CD4-positive, alpha-beta memory T cell (primary cell): ENCODE measurements around the gene RRAGA. TPM values are rescaled to one million over a fixed set of nuclear protein-coding genes. Genes with fewer than 3 reads are reported as not detected.
A peak's percentile ranks its signal among the peaks of the same experiment; 100 is the strongest.

ENCODE experiments used
- CTCF ChIA-PET: fragments of 350-600 bp; sonication (Branson Sonifier 250); formaldehyde crosslinking; loops from one replicate; lab custom pipeline; 2021; ENCODE audit warnings: inconsistent platforms; ENCODE audit not compliant: partially characterized antibody; lab: Charles Lee
- POLR2A ChIA-PET: fragments of 350-600 bp; sonication (Branson Sonifier 250); formaldehyde crosslinking; loops from one replicate; lab custom pipeline; 2021; ENCODE audit not compliant: partially characterized antibody; lab: Charles Lee
- DNase-seq, 5 donors: peaks; one replicate each; pipeline versions ENCODE4 v3.0.0 to v3.0.0-alpha.2; 2020 to 2022; ENCODE audit warnings: mixed read lengths in 1 of 5
- H3K27ac ChIP-seq: one replicate; pipeline ENCODE4 v1.7.0; 2013; ENCODE audit warnings: low read depth, low read length
- H3K27me3 ChIP-seq: 2 replicates; pipeline ENCODE4 v1.7.0; 2013; ENCODE audit warnings: mild to moderate bottlenecking, low read length, moderate library complexity; ENCODE audit not compliant: insufficient read depth
- H3K36me3 ChIP-seq: 2 replicates; pipeline ENCODE4 v1.7.0; 2013; ENCODE audit warnings: mild to moderate bottlenecking, low read length, moderate library complexity; ENCODE audit not compliant: insufficient read depth
- H3K4me1 ChIP-seq: 2 replicates; pipeline ENCODE4 v1.7.0; 2013; ENCODE audit warnings: mild to moderate bottlenecking, low read length, moderate library complexity; ENCODE audit not compliant: insufficient read depth
- H3K4me3 ChIP-seq, 2 donors: one replicate each; pipeline ENCODE4 v1.7.0; 2013; ENCODE audit warnings: low read length in 2 of 2, mild to moderate bottlenecking in 1 of 2
- H3K9me3 ChIP-seq, 2 donors: one replicate each; pipeline ENCODE4 v1.7.0; 2013; ENCODE audit warnings: low read length in 2 of 2, control low read depth in 1 of 2; ENCODE audit not compliant: control insufficient read depth in 1 of 2
- H3K27ac Mint-ChIP-seq, 7 donors: one replicate each; pipeline ENCODE4 v1.8.0; 2020 to 2021; ENCODE audit warnings: mixed read lengths in 7 of 7, mild to moderate bottlenecking in 6 of 7, inconsistent platforms in 3 of 7, moderate library complexity in 3 of 7
- H3K27me3 Mint-ChIP-seq, 2 donors: one replicate each; pipeline ENCODE4 v1.8.0; 2020 to 2021; ENCODE audit warnings: mixed read lengths in 2 of 2
- H3K36me3 Mint-ChIP-seq, 2 donors: one replicate each; pipeline ENCODE4 v1.8.0; 2020 to 2021; ENCODE audit warnings: mixed read lengths in 2 of 2, inconsistent platforms in 1 of 2, mild to moderate bottlenecking in 1 of 2
- H3K4me1 Mint-ChIP-seq, 4 donors: one replicate each; pipeline ENCODE4 v1.8.0; 2020 to 2021; ENCODE audit warnings: mixed read lengths in 4 of 4, mild to moderate bottlenecking in 1 of 4
- H3K4me3 Mint-ChIP-seq, 8 donors: one replicate each; pipeline ENCODE4 v1.8.0; 2020 to 2021; ENCODE audit warnings: mixed read lengths in 8 of 8, mild to moderate bottlenecking in 7 of 8, moderate library complexity in 6 of 8, inconsistent platforms in 3 of 8
- H3K9me3 Mint-ChIP-seq, 8 donors: one replicate each; pipeline ENCODE4 v1.8.0; 2020 to 2021; ENCODE audit warnings: mixed read lengths in 8 of 8, mild to moderate bottlenecking in 5 of 8, inconsistent platforms in 3 of 8, moderate library complexity in 1 of 8
- intact Hi-C: fragments of 100-400 bp; cut with micrococcal nuclease; formaldehyde crosslinking; loops from one replicate; pipeline ENCODE4 v1.15.1; 2023
- polyA plus RNA-seq, 2 donors: library from polyadenylated mRNA; unstranded; fragments of 300-500 nt; fragmentation: Illumina TruSeq; gene quantifications; one replicate each; pipeline ENCODE4 v1.2.3, GENCODE V29; 2021
- total RNA-seq, 2 experiments: library from RNA; stranded (reverse); gene quantifications; one replicate each; pipeline ENCODE4 v1.2.3, GENCODE V29; 2021

Gene RRAGA
- total and polyA plus RNA-seq, 4 experiments from 2014 or later, result 57.4 to 110 (median 82.2) TPM

- peaks cover 1 to 5% of the 10 kb centered on the region in 2 donors for H3K36me3 Mint-ChIP-seq
- Histone ChIP-seq H3K27ac (no peak within 1 kb of the TSS), H3K36me3 (no peaks in the 10 kb centered on the region), H3K4me1 (no peaks in the 10 kb centered on the region), H3K4me3 (no peak within 1 kb of the TSS), H3K9me3 (no peaks in the 10 kb centered on the region), H3K27me3 (peaks cover 4% of the 10 kb centered on the region)
- H3K4me1 Mint-ChIP-seq, result peaks cover 0 to 2% (median 0%) of the 10 kb centered on the region in 4 donors
- H3K4me3 Mint-ChIP-seq, result no peak within 1 kb of the TSS
- H3K9me3 Mint-ChIP-seq, result no peaks in the 10 kb centered on the region
- H3K27me3 Mint-ChIP-seq, result peaks cover 4 to 5% of the 10 kb centered on the region in 2 donors
- ChIA-PET CTCF (no interaction called here), POLR2A (no interaction called here)
- no peak for DNase-seq
- intact Hi-C loops, result no loop called here
- no peak within 1 kb of the TSS for H3K27ac Mint-ChIP-seq
Observed at GRCh38 chr9:19033015-19033414, 16.2 kb upstream of the RRAGA start, which contains the start of gene SAXO1. TSS of gene SAXO1 (minus strand) at chr9:19033209. CDS start at chr9:19032908, 301 bp downstream.

- H3K4me3 Mint-ChIP-seq, result no peak overlapping the region
- H3K36me3 Mint-ChIP-seq, result peaks cover 1 to 5% of the 10 kb centered on the region in 2 donors
- H3K9me3 Mint-ChIP-seq, result no peaks in the 10 kb centered on the region
- H3K27me3 ChIP-seq, result no peaks in the 10 kb centered on the region
- ChIA-PET POLR2A (no interaction called here), CTCF (interaction anchor here (0.9 to 1.5 kb wide), 2 partner anchors 9 to 428 kb away, joined by 3 to 9 read pairs; no protein-coding TSS in a partner anchor)
- H3K36me3 ChIP-seq, result no peaks in the 10 kb centered on the region
- H3K4me3 ChIP-seq, result no peak overlapping the region
- no peak overlapping the region for H3K27ac ChIP-seq
- DNase-seq, result no peak
- intact Hi-C loops, result no loop called here
- H3K4me1 Mint-ChIP-seq, result no peaks in the 10 kb centered on the region
- no peak overlapping the region for H3K27ac Mint-ChIP-seq
- no peaks in the 10 kb centered on the region for H3K9me3 ChIP-seq
- H3K4me1 ChIP-seq, result no peaks in the 10 kb centered on the region
- no peaks in the 10 kb centered on the region for H3K27me3 Mint-ChIP-seq
Observed at GRCh38 chr9:19036611-19037010, 12.6 kb upstream of the RRAGA start.

- intact Hi-C loops, result loop anchor here (1.0 to 2.0 kb wide), 8 partner anchors 52 to 1573 kb away; partner anchors contain the start of genes DENND4C, HAUS6, MLLT3 and PLIN2
- POLR2A ChIA-PET, result interaction anchor here (0.6 to 3.0 kb wide), 13 partner anchors 30 to 407 kb away, joined by 3 to 30 read pairs (median 7); partner anchors contain the start of genes DENND4C and RPS6
- peak overlapping the region; percentile 87 to 99 (median 96) for H3K4me3 Mint-ChIP-seq
- peak in 2 of 5 donors; percentile 11 to 21 for DNase-seq
- no peaks in the 10 kb centered on the region for H3K27me3 Mint-ChIP-seq
- no peaks in the 10 kb centered on the region for H3K27me3 ChIP-seq
- H3K9me3 Mint-ChIP-seq, result no peaks in the 10 kb centered on the region
- H3K27ac Mint-ChIP-seq, result peak overlapping the region; percentile 96 to 100 (median 99)
- CTCF ChIA-PET, result interaction anchor here (0.8 to 3.3 kb wide), 12 partner anchors 12 to 182 kb away, joined by 3 to 15 read pairs (median 6); no protein-coding TSS in a partner anchor
- no peaks in the 10 kb centered on the region for H3K36me3 ChIP-seq
- H3K27ac ChIP-seq, result peak overlapping the region; percentile 87
- H3K4me1 ChIP-seq, result peaks cover 39% of the 10 kb centered on the region
- H3K36me3 Mint-ChIP-seq, result peaks cover 0 to 30% of the 10 kb centered on the region in 2 donors
- H3K4me3 ChIP-seq, result peak overlapping the region; percentile 84 to 96
- H3K9me3 ChIP-seq, result no peaks in the 10 kb centered on the region
- H3K4me1 Mint-ChIP-seq, result peaks cover 21 to 56% (median 40%) of the 10 kb centered on the region in 4 donors
Observed at GRCh38 chr9:19049917-19050636, 850 bp downstream of the RRAGA start.

DNA sequence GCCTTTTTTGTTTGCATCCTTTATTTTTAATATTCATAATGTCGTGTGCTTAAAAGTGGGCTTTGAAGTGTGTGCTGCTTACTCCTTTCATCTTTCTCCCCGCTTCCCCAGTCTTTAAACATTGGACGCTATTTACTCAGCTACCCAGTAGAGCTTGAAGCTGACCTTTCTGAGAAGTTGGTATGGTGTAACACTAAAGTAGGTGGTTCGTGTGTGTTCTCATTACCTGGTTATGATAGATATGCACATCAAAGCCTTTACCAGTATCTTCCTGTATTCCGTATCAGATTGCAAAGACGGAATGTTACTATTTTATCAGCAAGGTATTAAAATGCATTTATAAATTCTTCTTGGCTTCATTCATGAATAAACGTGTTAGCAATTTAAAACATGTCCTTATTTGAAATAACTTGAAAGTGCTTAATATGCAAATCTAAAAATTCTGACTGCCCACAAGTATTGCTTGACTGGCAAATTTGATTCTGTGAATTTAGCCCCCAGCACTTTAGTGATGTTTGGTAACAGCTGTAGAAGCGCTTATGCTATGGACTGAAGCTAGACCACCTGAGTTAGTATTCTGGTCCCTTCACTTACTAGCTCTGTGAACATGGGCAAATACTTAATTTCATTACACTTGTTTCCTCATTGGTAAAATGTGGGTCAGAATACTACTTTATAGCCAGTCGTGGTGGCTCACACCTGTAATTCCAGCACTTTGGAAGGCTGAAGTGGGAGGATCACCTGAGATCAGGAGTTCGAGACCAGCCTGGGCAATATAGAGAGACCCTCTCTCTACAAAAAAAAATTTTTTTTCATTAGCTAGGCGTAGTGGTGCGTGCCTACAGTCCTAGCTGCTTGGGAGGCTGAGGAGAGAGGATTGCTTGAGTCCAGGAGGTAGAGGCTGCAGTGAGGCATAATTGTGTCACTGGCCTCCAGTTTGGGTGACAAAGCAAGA is 1.7 kb downstream of the RRAGA start:
- Histone ChIP-seq H3K27me3 (no peaks in the 10 kb centered on the region), H3K4me3 (peak overlapping the region; percentile 84 to 96), H3K4me1 (peaks cover 39% of the 10 kb centered on the region), H3K9me3 (no peaks in the 10 kb centered on the region), H3K36me3 (no peaks in the 10 kb centered on the region), H3K27ac (peak overlapping the region; percentile 87)
- intact Hi-C loops, result no loop called here
- POLR2A ChIA-PET, result interaction anchor here (0.6 to 3.0 kb wide), 11 partner anchors 29 to 329 kb away, joined by 3 to 28 read pairs (median 5); partner anchors contain the start of genes DENND4C and RPS6
- Mint-ChIP-seq H3K36me3 (peaks cover 6 to 32% of the 10 kb centered on the region in 2 donors), H3K27ac (peak overlapping the region; percentile 76 to 100 (median 96)), H3K9me3 (no peaks in the 10 kb centered on the region), H3K4me3 (peak overlapping the region; percentile 87 to 99 (median 96)), H3K27me3 (no peaks in the 10 kb centered on the region), H3K4me1 (peaks cover 21 to 59% (median 40%) of the 10 kb centered on the region in 4 donors)
- CTCF ChIA-PET, result interaction anchor here (0.8 to 3.3 kb wide), 8 partner anchors 11 to 413 kb away, joined by 3 to 15 read pairs (median 6); no protein-coding TSS in a partner anchor
- DNase-seq, result no peak

DNA sequence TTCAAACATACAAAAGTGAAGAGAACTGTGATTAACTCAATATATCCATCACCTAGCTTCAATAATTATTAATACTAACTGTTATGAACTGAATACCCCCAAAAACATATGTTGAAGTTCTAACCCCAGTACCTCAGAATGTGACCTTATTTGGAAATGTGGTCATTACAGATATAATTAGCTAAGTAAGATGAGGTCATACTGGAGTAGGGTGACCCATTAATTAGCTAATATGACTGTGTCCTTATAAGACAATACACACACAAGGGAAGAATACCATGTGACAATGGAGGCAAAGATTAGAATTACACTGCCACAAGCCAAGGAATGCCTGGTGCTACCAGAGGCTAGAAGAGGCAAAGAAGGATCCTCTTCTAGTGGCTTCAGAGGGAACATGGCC is 7.8 kb downstream of the RRAGA start:
- POLR2A ChIA-PET, result interaction anchor here (1.4 kb wide), 1 partner anchor 8 kb away, joined by 3 read pairs; the partner anchor contains the start of gene RRAGA
- Mint-ChIP-seq H3K9me3 (no peaks in the 10 kb centered on the region), H3K27me3 (no peaks in the 10 kb centered on the region), H3K4me3 (no peak overlapping the region), H3K36me3 (peaks cover 55 to 66% of the 10 kb centered on the region in 2 donors), H3K27ac (no peak overlapping the region), H3K4me1 (peaks cover 2 to 18% (median 10%) of the 10 kb centered on the region in 4 donors)
- H3K4me1 ChIP-seq, result peaks cover 7% of the 10 kb centered on the region
- H3K9me3 ChIP-seq, result no peaks in the 10 kb centered on the region
- no peaks in the 10 kb centered on the region for H3K27me3 ChIP-seq
- no peak overlapping the region for H3K27ac ChIP-seq
- H3K4me3 ChIP-seq, result no peak overlapping the region
- H3K36me3 ChIP-seq, result peaks cover 38% of the 10 kb centered on the region
- CTCF ChIA-PET, result interaction anchor here (0.5 to 1.7 kb wide), 4 partner anchors 10 to 400 kb away, joined by 3 to 5 read pairs (median 4); no protein-coding TSS in a partner anchor
- no peak for DNase-seq
- intact Hi-C loops, result no loop called here

DNA sequence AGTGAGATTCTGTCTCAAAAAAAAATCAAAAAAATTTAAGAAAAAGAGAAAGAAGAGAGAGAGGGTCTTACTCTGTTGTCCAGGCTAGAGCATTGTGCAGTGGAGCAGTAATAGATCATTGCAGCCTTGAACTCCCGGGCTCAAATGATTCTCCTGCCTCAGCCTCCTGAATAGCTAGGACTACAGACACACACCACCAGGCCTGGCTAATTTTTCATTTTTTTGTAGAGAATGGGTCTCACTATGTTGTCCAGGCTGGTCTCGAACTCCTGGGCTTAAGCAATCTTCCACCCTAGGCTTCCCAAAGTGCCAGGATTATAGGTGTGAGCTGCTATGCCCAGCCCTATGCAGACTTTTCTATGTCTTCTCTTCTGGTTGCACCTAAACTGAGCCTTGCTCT is 25.0 kb downstream of the RRAGA start:
- Mint-ChIP-seq H3K9me3 (peaks cover 0 to 1% (median 0%) of the 10 kb centered on the region in 8 donors), H3K4me1 (peaks cover 0 to 12% (median 8%) of the 10 kb centered on the region in 4 donors), H3K27me3 (no peaks in the 10 kb centered on the region), H3K27ac (peak overlapping the region in 2 of 7 donors; percentile 54 to 71), H3K4me3 (no peak overlapping the region), H3K36me3 (peaks cover 52% of the 10 kb centered on the region in 2 donors)
- DNase-seq, result no peak
- intact Hi-C loops, result no loop called here
- ChIA-PET POLR2A (interaction anchor here (0.6 kb wide), 1 partner anchor 54 kb away, joined by 3 read pairs; no protein-coding TSS in a partner anchor), CTCF (interaction anchor here (1.6 kb wide), 1 partner anchor 11 kb away, joined by 7 read pairs; no protein-coding TSS in a partner anchor)
- H3K4me1 ChIP-seq, result no peaks in the 10 kb centered on the region
- H3K27me3 ChIP-seq, result no peaks in the 10 kb centered on the region
- no peak overlapping the region for H3K27ac ChIP-seq
- no peaks in the 10 kb centered on the region for H3K9me3 ChIP-seq
- no peak overlapping the region for H3K4me3 ChIP-seq
- peaks cover 13% of the 10 kb centered on the region for H3K36me3 ChIP-seq
